SK-N-SH treated with all-trans-retinoic acid at 6 μM for 48 hours (cell line): ENCODE results near the gene TADA2B.

Source experiments
- ARNTL ChIP-seq: fragments of 450-650 bp; formaldehyde crosslinking; IDR thresholded peaks from 2 replicates; pipeline ENCODE4 v1.5.0; 2020; ENCODE audit warnings: low read depth, mild to moderate bottlenecking, moderate library complexity, borderline replicate concordance
- CSDC2 ChIP-seq: fragments of 250-450 bp; sonication (Bioruptor Pico); IDR thresholded peaks from 2 replicates; pipeline ENCODE4 v1.5.0; 2020; ENCODE audit warnings: mild to moderate bottlenecking, moderate library complexity
- ESRRG ChIP-seq: fragments of 250-450 bp; sonication (Bioruptor Pico); IDR thresholded peaks from 2 replicates; pipeline ENCODE4 v1.6.1; 2021; ENCODE audit warnings: mild to moderate bottlenecking
- ISL1 ChIP-seq: fragments of 250-450 bp; sonication (Bioruptor Pico); IDR thresholded peaks from 2 replicates; pipeline ENCODE4 v2.1.2; 2022; ENCODE audit warnings: mild to moderate bottlenecking, moderate library complexity
- RARB ChIP-seq: fragments of 250-450 bp; sonication (Bioruptor Pico); IDR thresholded peaks from 2 replicates; pipeline ENCODE4 v1.8.0; 2021; ENCODE audit warnings: mild to moderate bottlenecking, moderate library complexity
- ZFP3 ChIP-seq: fragments of 250-450 bp; sonication (Bioruptor Pico); IDR thresholded peaks from 2 replicates; pipeline ENCODE4 v1.5.0; 2020; ENCODE audit warnings: mild to moderate bottlenecking, moderate library complexity
- ZFP30 ChIP-seq: fragments of 450-650 bp; formaldehyde crosslinking; IDR thresholded peaks from 2 replicates; pipeline ENCODE4 v1.5.0; 2022; ENCODE audit warnings: mild to moderate bottlenecking, moderate library complexity
- ZNF70 ChIP-seq: fragments of 450-650 bp; formaldehyde crosslinking; IDR thresholded peaks from 2 replicates; pipeline ENCODE4 v1.5.0; 2020; ENCODE audit warnings: mild to moderate bottlenecking, moderate library complexity
- ZNF8 ChIP-seq: fragments of 450-650 bp; formaldehyde crosslinking; IDR thresholded peaks from 2 replicates; pipeline ENCODE4 v1.5.0; 2020; ENCODE audit warnings: mild to moderate bottlenecking, moderate library complexity
- TF ChIP-seq, protein P1 (sequence below): fragments of 250-450 bp; sonication (Bioruptor Pico); IDR thresholded peaks from 2 replicates; pipeline ENCODE4 v1.5.1; 2021; ENCODE audit warnings: mild to moderate bottlenecking, moderate library complexity
- TF ChIP-seq, protein P2 (sequence below): fragments of 250-450 bp; sonication (Bioruptor Pico); IDR thresholded peaks from 2 replicates; pipeline ENCODE4 v1.8.0; 2021; ENCODE audit warnings: low read depth, mild to moderate bottlenecking, moderate library complexity, borderline replicate concordance

DNA sequence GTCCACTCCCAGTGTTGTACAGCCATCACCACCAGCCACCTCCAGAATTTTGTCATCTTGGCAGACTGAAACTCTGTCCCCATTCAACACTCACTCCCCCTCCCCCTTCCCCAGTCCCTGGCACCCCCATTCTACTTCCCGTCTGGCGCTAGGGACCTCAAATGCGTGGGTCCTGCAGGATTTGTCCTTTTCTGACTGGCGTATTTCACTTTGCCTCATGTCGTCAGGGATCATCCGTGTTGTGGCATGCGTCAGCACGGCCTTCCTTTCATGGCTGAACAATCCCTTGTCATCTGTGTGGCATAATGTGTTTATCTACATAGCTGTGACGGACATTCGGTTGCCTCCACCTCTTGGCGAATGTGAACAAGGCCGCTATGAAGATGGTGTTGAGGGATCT lies 5.5 kb downstream of the TADA2B start:
- TF ChIP-seq, protein P1, sequence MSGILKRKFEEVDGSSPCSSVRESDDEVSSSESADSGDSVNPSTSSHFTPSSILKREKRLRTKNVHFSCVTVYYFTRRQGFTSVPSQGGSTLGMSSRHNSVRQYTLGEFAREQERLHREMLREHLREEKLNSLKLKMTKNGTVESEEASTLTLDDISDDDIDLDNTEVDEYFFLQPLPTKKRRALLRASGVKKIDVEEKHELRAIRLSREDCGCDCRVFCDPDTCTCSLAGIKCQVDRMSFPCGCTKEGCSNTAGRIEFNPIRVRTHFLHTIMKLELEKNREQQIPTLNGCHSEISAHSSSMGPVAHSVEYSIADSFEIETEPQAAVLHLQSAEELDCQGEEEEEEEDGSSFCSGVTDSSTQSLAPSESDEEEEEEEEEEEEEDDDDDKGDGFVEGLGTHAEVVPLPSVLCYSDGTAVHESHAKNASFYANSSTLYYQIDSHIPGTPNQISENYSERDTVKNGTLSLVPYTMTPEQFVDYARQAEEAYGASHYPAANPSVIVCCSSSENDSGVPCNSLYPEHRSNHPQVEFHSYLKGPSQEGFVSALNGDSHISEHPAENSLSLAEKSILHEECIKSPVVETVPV (CRISPR knock-in tag) = no peak
- TF ChIP-seq ZFP3 (CRISPR knock-in tag) = no peak
- no peak for TF ChIP-seq RARB
- TF ChIP-seq ZNF8 (CRISPR knock-in tag) = no peak
- TF ChIP-seq ZFP30 (CRISPR knock-in tag) = no peak
- no peak for TF ChIP-seq ISL1
- no peak for TF ChIP-seq ARNTL (CRISPR knock-in tag)
- no peak for TF ChIP-seq ZNF70 (CRISPR knock-in tag)
- no peak for TF ChIP-seq ESRRG
- TF ChIP-seq, protein P2, sequence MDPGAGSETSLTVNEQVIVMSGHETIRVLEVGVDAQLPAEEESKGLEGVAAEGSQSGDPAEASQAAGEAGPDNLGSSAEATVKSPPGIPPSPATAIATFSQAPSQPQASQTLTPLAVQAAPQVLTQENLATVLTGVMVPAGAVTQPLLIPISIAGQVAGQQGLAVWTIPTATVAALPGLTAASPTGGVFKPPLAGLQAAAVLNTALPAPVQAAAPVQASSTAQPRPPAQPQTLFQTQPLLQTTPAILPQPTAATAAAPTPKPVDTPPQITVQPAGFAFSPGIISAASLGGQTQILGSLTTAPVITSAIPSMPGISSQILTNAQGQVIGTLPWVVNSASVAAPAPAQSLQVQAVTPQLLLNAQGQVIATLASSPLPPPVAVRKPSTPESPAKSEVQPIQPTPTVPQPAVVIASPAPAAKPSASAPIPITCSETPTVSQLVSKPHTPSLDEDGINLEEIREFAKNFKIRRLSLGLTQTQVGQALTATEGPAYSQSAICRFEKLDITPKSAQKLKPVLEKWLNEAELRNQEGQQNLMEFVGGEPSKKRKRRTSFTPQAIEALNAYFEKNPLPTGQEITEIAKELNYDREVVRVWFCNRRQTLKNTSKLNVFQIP = no peak
- no peak for TF ChIP-seq CSDC2 (CRISPR knock-in tag)
